Astrocyte (in vitro differentiated cells and primary cell): ENCODE measurements around the gene KCNS3. TPM values are rescaled to one million over a fixed set of nuclear protein-coding genes. Genes with fewer than 3 reads are reported as not detected.

ENCODE experiments used
- DNase-seq: peaks from one replicate; pipeline ENCODE4 v3.0.0-alpha.2; 2010; ENCODE audit warnings: low read depth
- FAIRE-seq: peaks from 2 replicates; lab custom pipeline; 2011; peaks lifted over from hg19 to GRCh38; lab: Jason Lieb, UNC
- H2AFZ ChIP-seq: 2 replicates; pipeline ENCODE4 v1.6.0; 2012; ENCODE audit warnings: low read depth, low read length, inconsistent platforms
- H3K27ac ChIP-seq: 2 replicates; pipeline ENCODE4 v1.5.1; 2011; ENCODE audit warnings: low read depth, low read length, inconsistent platforms
- H3K27me3 ChIP-seq: 2 replicates; pipeline ENCODE4 v1.6.0; 2011; ENCODE audit warnings: low read length, inconsistent platforms; ENCODE audit not compliant: insufficient read depth
- H3K36me3 ChIP-seq: 2 replicates; pipeline ENCODE4 v1.5.1; 2011; ENCODE audit warnings: low read length, inconsistent platforms; ENCODE audit not compliant: insufficient read depth
- H3K4me1 ChIP-seq: 2 replicates; pipeline ENCODE4 v1.5.1; 2011; ENCODE audit warnings: low read length, inconsistent platforms; ENCODE audit not compliant: insufficient read depth
- H3K4me2 ChIP-seq: 2 replicates; pipeline ENCODE4 v1.6.0; 2012; ENCODE audit warnings: low read length, inconsistent platforms
- H3K4me3 ChIP-seq: 2 replicates; pipeline ENCODE4 v1.5.1; 2011; ENCODE audit warnings: low read depth, mild to moderate bottlenecking, low read length, inconsistent platforms; ENCODE audit not compliant: insufficient read depth
- H3K79me2 ChIP-seq: 2 replicates; pipeline ENCODE4 v1.6.0; 2012; ENCODE audit warnings: mild to moderate bottlenecking, low read length, inconsistent platforms; ENCODE audit not compliant: insufficient read depth
- H3K9ac ChIP-seq: 2 replicates; pipeline ENCODE4 v1.6.0; 2012; ENCODE audit warnings: mild to moderate bottlenecking, low read length, inconsistent platforms
- H3K9me3 ChIP-seq: 2 replicates; pipeline ENCODE4 v1.5.1; 2012; ENCODE audit warnings: low read depth, mild to moderate bottlenecking, low read length, inconsistent platforms; ENCODE audit not compliant: insufficient read depth
- H4K20me1 ChIP-seq: 2 replicates; pipeline ENCODE4 v1.6.0; 2012; ENCODE audit warnings: low read length, inconsistent platforms; ENCODE audit not compliant: insufficient read depth
- H3K27ac Mint-ChIP-seq: one replicate; pipeline ENCODE4 v1.8.0; 2021; ENCODE audit warnings: mild to moderate bottlenecking, mixed read lengths; ENCODE audit not compliant: unreplicated experiment
- H3K27me3 Mint-ChIP-seq: one replicate; pipeline ENCODE4 v1.8.0; 2021; ENCODE audit warnings: low read depth, mixed read lengths; ENCODE audit not compliant: unreplicated experiment
- H3K36me3 Mint-ChIP-seq: one replicate; pipeline ENCODE4 v1.8.0; 2021; ENCODE audit warnings: low read depth, mixed read lengths; ENCODE audit not compliant: unreplicated experiment
- H3K4me1 Mint-ChIP-seq: one replicate; pipeline ENCODE4 v1.8.0; 2021; ENCODE audit warnings: low read depth, mixed read lengths; ENCODE audit not compliant: unreplicated experiment
- H3K4me3 Mint-ChIP-seq: one replicate; pipeline ENCODE4 v1.8.0; 2021; ENCODE audit warnings: mild to moderate bottlenecking, moderate library complexity, mixed read lengths; ENCODE audit not compliant: unreplicated experiment
- H3K9me3 Mint-ChIP-seq: one replicate; pipeline ENCODE4 v1.8.0; 2021; ENCODE audit warnings: mild to moderate bottlenecking, mixed read lengths; ENCODE audit not compliant: unreplicated experiment
- CTCF ChIP-seq: IDR thresholded peaks from 2 replicates; pipeline ENCODE4 v1.5.1; 2011; ENCODE audit warnings: low read depth, mild to moderate bottlenecking, inconsistent platforms, low read length, moderate library complexity; ENCODE audit not compliant: insufficient read depth
- EZH2 ChIP-seq: IDR thresholded peaks from 2 replicates; pipeline ENCODE4 v1.6.1; 2012; ENCODE audit warnings: mild to moderate bottlenecking, low read length, inconsistent platforms; ENCODE audit not compliant: insufficient read depth
- total RNA-seq: library from RNA; stranded (reverse); gene quantifications from 2 replicates; pipeline ENCODE4 v1.2.1, GENCODE V29; 2021

KCNS3 gene
- total RNA-seq, 1 donor from 2014 or later, result 1.7 TPM

- H3K9me3 Mint-ChIP-seq, result peaks cover 6% of the 10 kb centered on the region
- Histone ChIP-seq H3K9me3 (no peaks in the 10 kb centered on the region), H3K9ac (peak overlapping the region; percentile 14), H3K27me3 (no peaks in the 10 kb centered on the region), H3K4me3 (no peak overlapping the region), H3K36me3 (no peaks in the 10 kb centered on the region), H3K4me2 (peak overlapping the region; percentile 58), H3K27ac (peak overlapping the region; percentile 68), H2AFZ (peak overlapping the region; percentile 48), H4K20me1 (no peaks in the 10 kb centered on the region), H3K4me1 (peaks cover 13% of the 10 kb centered on the region), H3K79me2 (no peaks in the 10 kb centered on the region)
- TF ChIP-seq CTCF (no peak), EZH2 (no peak)
- no peaks in the 10 kb centered on the region for H3K4me1 Mint-ChIP-seq
- no peak overlapping the region for H3K27ac Mint-ChIP-seq
- peak; percentile 91 for FAIRE-seq
- no peak overlapping the region for H3K4me3 Mint-ChIP-seq
- peak; percentile 91 for DNase-seq
- H3K36me3 Mint-ChIP-seq, result no peaks in the 10 kb centered on the region
- no peaks in the 10 kb centered on the region for H3K27me3 Mint-ChIP-seq
Observed at GRCh38 chr2:17934721-17935120, 56.3 kb downstream of the KCNS3 start.

DNA sequence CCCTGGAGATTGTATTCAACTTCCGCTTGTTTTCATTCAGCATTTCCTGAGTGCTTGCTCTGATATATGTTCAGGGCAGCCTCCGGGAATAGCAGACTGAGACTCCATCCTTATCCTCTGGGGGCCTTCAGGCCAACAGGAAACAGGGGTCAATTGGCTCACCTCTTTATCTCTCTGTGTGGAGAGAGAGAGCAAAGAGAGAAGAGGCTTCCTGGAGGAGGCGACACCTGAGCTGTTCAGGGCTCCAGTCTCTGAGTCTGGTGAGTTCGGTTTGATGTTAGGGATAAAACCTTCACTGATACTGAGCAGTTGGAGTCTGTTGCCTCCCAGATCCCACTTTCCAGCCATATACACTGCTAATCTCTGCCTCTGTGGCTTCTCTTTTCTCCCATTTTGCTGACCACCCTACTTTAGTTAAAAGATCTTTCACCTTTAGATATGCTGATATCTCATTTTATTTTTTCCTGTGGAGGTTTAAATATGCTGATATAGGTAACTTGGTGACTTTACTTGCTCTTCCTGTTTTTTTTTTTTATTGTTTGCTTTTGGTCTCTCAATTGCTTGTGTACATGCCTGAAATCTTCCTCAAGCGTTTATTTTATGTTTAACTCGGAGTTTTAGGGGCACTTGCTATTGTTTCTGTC, 56.9 kb downstream of the KCNS3 start:
- H3K27me3 ChIP-seq, result no peaks in the 10 kb centered on the region
- TF ChIP-seq CTCF (no peak), EZH2 (no peak)
- H3K4me1 Mint-ChIP-seq, result no peaks in the 10 kb centered on the region
- H3K4me3 Mint-ChIP-seq, result no peak overlapping the region
- H3K27ac ChIP-seq, result peak overlapping the region; percentile 68
- no peaks in the 10 kb centered on the region for H3K36me3 Mint-ChIP-seq
- H2AFZ ChIP-seq, result peak overlapping the region; percentile 48
- no peak overlapping the region for H3K4me3 ChIP-seq
- no peak for FAIRE-seq
- no peak for DNase-seq
- peaks cover 6% of the 10 kb centered on the region for H3K9me3 Mint-ChIP-seq
- no peaks in the 10 kb centered on the region for H3K79me2 ChIP-seq
- H3K36me3 ChIP-seq, result no peaks in the 10 kb centered on the region
- no peaks in the 10 kb centered on the region for H4K20me1 ChIP-seq
- peaks cover 13% of the 10 kb centered on the region for H3K4me1 ChIP-seq
- H3K9ac ChIP-seq, result peak overlapping the region; percentile 12
- H3K9me3 ChIP-seq, result no peaks in the 10 kb centered on the region
- no peak overlapping the region for H3K27ac Mint-ChIP-seq
- H3K4me2 ChIP-seq, result peak overlapping the region; percentile 58
- no peaks in the 10 kb centered on the region for H3K27me3 Mint-ChIP-seq

- Mint-ChIP-seq H3K36me3 (no peaks in the 10 kb centered on the region), H3K27ac (no peak overlapping the region), H3K27me3 (no peaks in the 10 kb centered on the region), H3K9me3 (peaks cover 8% of the 10 kb centered on the region), H3K4me1 (no peaks in the 10 kb centered on the region), H3K4me3 (no peak overlapping the region)
- FAIRE-seq (no peak), DNase-seq (no peak)
- TF ChIP-seq CTCF (no peak), EZH2 (no peak)
- Histone ChIP-seq H3K27ac (no peak overlapping the region), H3K9ac (no peak overlapping the region), H3K36me3 (no peaks in the 10 kb centered on the region), H3K4me2 (no peak overlapping the region), H3K4me3 (no peak overlapping the region), H3K9me3 (no peaks in the 10 kb centered on the region), H2AFZ (no peak overlapping the region), H4K20me1 (no peaks in the 10 kb centered on the region), H3K79me2 (no peaks in the 10 kb centered on the region), H3K4me1 (peaks cover 13% of the 10 kb centered on the region), H3K27me3 (no peaks in the 10 kb centered on the region)
Observed at GRCh38 chr2:17936599-17936998, 58.1 kb downstream of the KCNS3 start.
